ENCODE data around the gene GABBR2.

Gene GABBR2

DNA sequence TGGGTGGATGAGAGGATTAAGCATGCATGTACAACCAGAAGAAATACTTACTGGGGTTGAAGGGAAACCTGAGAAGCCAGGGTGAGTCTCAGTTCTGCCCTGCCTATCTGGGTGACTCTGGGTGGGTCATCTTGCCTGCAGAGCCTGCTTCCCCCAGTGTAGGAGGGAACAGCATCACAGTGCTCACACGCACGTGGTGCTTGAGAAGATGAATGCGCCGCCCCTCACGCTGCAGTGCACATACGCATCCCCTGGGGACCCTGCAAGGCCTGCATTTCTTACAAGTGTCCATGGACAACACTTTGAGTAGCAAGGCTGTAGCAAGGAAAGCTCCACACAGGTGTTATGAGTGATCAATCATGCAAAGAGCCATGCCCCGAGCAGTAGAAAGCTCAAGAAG is 18.7 kb upstream of the GABBR2 start:
- Histone ChIP-seq H3K27me3 (ENCODE audit: insufficient read depth, low read length) (no peaks in the 10 kb centered on the region), H2AFZ (ENCODE audit: insufficient read depth, low read length, poor library complexity) (no peak overlapping the region), H3K14ac (ENCODE audit: low read length) (no peak overlapping the region), H3K36me3 (ENCODE audit: control insufficient read depth in 1 of 2, insufficient read depth in 2 of 2, low read length in 2 of 2) (no peaks in the 10 kb centered on the region), H3K4me1 (ENCODE audit: control insufficient read depth in 1 of 2, insufficient read depth in 2 of 2, low read length in 2 of 2) (no peaks in the 10 kb centered on the region), H3K27ac (ENCODE audit: low read depth, low read length) (no peak overlapping the region), H3K4ac (ENCODE audit: low read depth, low read length) (no peak overlapping the region), H3K4me3 (ENCODE audit: low read depth, low read length) (no peak overlapping the region), H3K9ac (ENCODE audit: low read length) (peak overlapping the region; percentile 30), H2AK5ac (ENCODE audit: low read length) (no peak overlapping the region), H3K4me2 (ENCODE audit: low read length) (no peak overlapping the region), H3K18ac (ENCODE audit: low read length) (no peak overlapping the region), H2BK5ac (ENCODE audit: low read depth, low read length, poor library complexity) (no peak overlapping the region), H2BK120ac (ENCODE audit: insufficient read depth, low read length, poor library complexity) (no peak overlapping the region), H3K79me2 (ENCODE audit: control insufficient read depth, insufficient read depth, low read length, poor library complexity) (no peaks in the 10 kb centered on the region), H4K12ac (ENCODE audit: low read depth, low read length) (no peak overlapping the region), H3K9me3 (ENCODE audit: insufficient read depth, low read depth, low read length) (peaks cover 2% of the 10 kb centered on the region), H2BK12ac (ENCODE audit: low read length) (no peak overlapping the region), H4K91ac (ENCODE audit: low read depth, low read length) (no peak overlapping the region), H3K79me1 (ENCODE audit: low read length) (no peaks in the 10 kb centered on the region), H3K23ac (ENCODE audit: low read length) (no peak overlapping the region), H4K8ac (ENCODE audit: low read depth, low read length) (no peak overlapping the region)
- no peak for DNase-seq
- no CpG with 5 or more reads among the region's 7 CpGs for WGBS (ENCODE audit: extremely low coverage, insufficient coverage, insufficient read length)

DNA sequence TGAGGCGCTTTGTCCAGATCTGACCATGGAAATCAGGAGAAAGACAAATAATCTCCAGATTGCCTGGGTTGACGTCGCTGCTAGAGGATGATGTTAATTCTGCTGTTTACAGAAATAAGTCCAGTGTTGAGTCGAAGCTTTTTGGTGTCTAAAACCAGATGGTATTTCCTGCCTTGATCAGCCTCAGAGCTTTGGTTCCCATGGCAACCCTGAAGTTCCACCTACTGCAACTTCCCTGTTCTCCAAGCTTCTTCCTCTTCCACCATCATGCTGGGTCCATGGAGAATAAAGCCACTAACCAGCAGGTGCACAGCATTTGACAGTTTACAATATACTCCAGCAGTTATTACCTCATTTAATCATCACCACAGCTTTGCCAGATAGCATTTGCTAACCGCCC is 18.0 kb upstream of the GABBR2 start:
- Histone ChIP-seq H3K23ac (ENCODE audit: low read length) (no peak overlapping the region), H4K8ac (ENCODE audit: low read depth, low read length) (no peak overlapping the region), H3K36me3 (ENCODE audit: control insufficient read depth in 1 of 2, insufficient read depth in 2 of 2, low read length in 2 of 2) (no peaks in the 10 kb centered on the region), H3K4me3 (ENCODE audit: low read depth, low read length) (no peak overlapping the region), H3K27ac (ENCODE audit: low read depth, low read length) (no peak overlapping the region), H2BK12ac (ENCODE audit: low read length) (no peak overlapping the region), H4K12ac (ENCODE audit: low read depth, low read length) (no peak overlapping the region), H3K4ac (ENCODE audit: low read depth, low read length) (no peak overlapping the region), H3K4me2 (ENCODE audit: low read length) (no peak overlapping the region), H3K4me1 (ENCODE audit: control insufficient read depth in 1 of 2, insufficient read depth in 2 of 2, low read length in 2 of 2) (no peaks in the 10 kb centered on the region), H3K79me2 (ENCODE audit: control insufficient read depth, insufficient read depth, low read length, poor library complexity) (no peaks in the 10 kb centered on the region), H3K18ac (ENCODE audit: low read length) (no peak overlapping the region), H3K9ac (ENCODE audit: low read length) (no peak overlapping the region), H3K79me1 (ENCODE audit: low read length) (no peaks in the 10 kb centered on the region), H3K27me3 (ENCODE audit: insufficient read depth, low read length) (no peaks in the 10 kb centered on the region), H4K91ac (ENCODE audit: low read depth, low read length) (no peak overlapping the region), H2BK5ac (ENCODE audit: low read depth, low read length, poor library complexity) (no peak overlapping the region), H3K14ac (ENCODE audit: low read length) (no peak overlapping the region), H2BK120ac (ENCODE audit: insufficient read depth, low read length, poor library complexity) (no peak overlapping the region), H2AFZ (ENCODE audit: insufficient read depth, low read length, poor library complexity) (no peak overlapping the region), H2AK5ac (ENCODE audit: low read length) (no peak overlapping the region), H3K9me3 (ENCODE audit: insufficient read depth, low read depth, low read length) (peaks cover 2% of the 10 kb centered on the region)
- WGBS (ENCODE audit: extremely low coverage, insufficient coverage, insufficient read length): no CpG with 5 or more reads among the region's 5 CpGs
- DNase-seq: no peak

GRCh38 chr9:98724810-98725530 is 16.2 kb upstream of the GABBR2 start:
- WGBS (ENCODE audit: extremely low coverage, insufficient coverage, insufficient read length): no CpG with 5 or more reads among the region's 5 CpGs

GRCh38 chr9:98721643-98722042 is 12.9 kb upstream of the GABBR2 start:
- no peak overlapping the region for H4K8ac ChIP-seq (ENCODE audit: low read depth, low read length)
- H2AK5ac ChIP-seq (ENCODE audit: low read length): no peak overlapping the region
- H3K79me1 ChIP-seq (ENCODE audit: low read length): no peaks in the 10 kb centered on the region
- no peak overlapping the region for H3K4me2 ChIP-seq (ENCODE audit: low read length)
- DNase-seq: no peak
- H3K4ac ChIP-seq (ENCODE audit: low read depth, low read length): no peak overlapping the region
- no CpG with 5 or more reads among the region's 2 CpGs for WGBS (ENCODE audit: extremely low coverage, insufficient coverage, insufficient read length)
- H2BK120ac ChIP-seq (ENCODE audit: insufficient read depth, low read length, poor library complexity): no peak overlapping the region
- H3K4me1 ChIP-seq (ENCODE audit: control insufficient read depth in 1 of 2, insufficient read depth in 2 of 2, low read length in 2 of 2): no peaks in the 10 kb centered on the region
- peaks cover 2% of the 10 kb centered on the region for H3K9me3 ChIP-seq (ENCODE audit: insufficient read depth, low read depth, low read length)
- no peak overlapping the region for H3K4me3 ChIP-seq (ENCODE audit: low read depth, low read length)
- H3K27ac ChIP-seq (ENCODE audit: low read depth, low read length): no peak overlapping the region
- H2BK5ac ChIP-seq (ENCODE audit: low read depth, low read length, poor library complexity): no peak overlapping the region
- H3K23ac ChIP-seq (ENCODE audit: low read length): no peak overlapping the region
- no peak overlapping the region for H2BK12ac ChIP-seq (ENCODE audit: low read length)
- no peaks in the 10 kb centered on the region for H3K36me3 ChIP-seq (ENCODE audit: control insufficient read depth in 1 of 2, insufficient read depth in 2 of 2, low read length in 2 of 2)
- no peak overlapping the region for H3K14ac ChIP-seq (ENCODE audit: low read length)
- H3K79me2 ChIP-seq (ENCODE audit: control insufficient read depth, insufficient read depth, low read length, poor library complexity): no peaks in the 10 kb centered on the region
- no peaks in the 10 kb centered on the region for H3K27me3 ChIP-seq (ENCODE audit: insufficient read depth, low read length)
- H4K12ac ChIP-seq (ENCODE audit: low read depth, low read length): no peak overlapping the region
- no peak overlapping the region for H2AFZ ChIP-seq (ENCODE audit: insufficient read depth, low read length, poor library complexity)
- no peak overlapping the region for H4K91ac ChIP-seq (ENCODE audit: low read depth, low read length)
- H3K18ac ChIP-seq (ENCODE audit: low read length): no peak overlapping the region
- H3K9ac ChIP-seq (ENCODE audit: low read length): no peak overlapping the region

More at GRCh38 chr9:98724810-98725530, 16.2 kb upstream of the GABBR2 start:
- H3K14ac ChIP-seq (ENCODE audit: low read length): no peak overlapping the region
- H3K27me3 ChIP-seq (ENCODE audit: insufficient read depth, low read length): no peaks in the 10 kb centered on the region
- no peak overlapping the region for H3K4me3 ChIP-seq (ENCODE audit: low read depth, low read length)
- H3K4me2 ChIP-seq (ENCODE audit: low read length): no peak overlapping the region
- no peak overlapping the region for H4K91ac ChIP-seq (ENCODE audit: low read depth, low read length)
- H4K8ac ChIP-seq (ENCODE audit: low read depth, low read length): no peak overlapping the region
- no peak overlapping the region for H3K23ac ChIP-seq (ENCODE audit: low read length)
- H2BK5ac ChIP-seq (ENCODE audit: low read depth, low read length, poor library complexity): no peak overlapping the region
- no peaks in the 10 kb centered on the region for H3K79me1 ChIP-seq (ENCODE audit: low read length)
- no peak overlapping the region for H2AK5ac ChIP-seq (ENCODE audit: low read length)
- no peak overlapping the region for H3K4ac ChIP-seq (ENCODE audit: low read depth, low read length)
- no peak overlapping the region for H3K27ac ChIP-seq (ENCODE audit: low read depth, low read length)
- H3K4me1 ChIP-seq (ENCODE audit: control insufficient read depth in 1 of 2, insufficient read depth in 2 of 2, low read length in 2 of 2): no peaks in the 10 kb centered on the region
- H3K9me3 ChIP-seq (ENCODE audit: insufficient read depth, low read depth, low read length): peaks cover 2% of the 10 kb centered on the region
- H4K12ac ChIP-seq (ENCODE audit: low read depth, low read length): no peak overlapping the region
- no peaks in the 10 kb centered on the region for H3K79me2 ChIP-seq (ENCODE audit: control insufficient read depth, insufficient read depth, low read length, poor library complexity)
- H3K9ac ChIP-seq (ENCODE audit: low read length): no peak overlapping the region
- no peaks in the 10 kb centered on the region for H3K36me3 ChIP-seq (ENCODE audit: control insufficient read depth in 1 of 2, insufficient read depth in 2 of 2, low read length in 2 of 2)
- no peak for DNase-seq
- no peak overlapping the region for H2BK12ac ChIP-seq (ENCODE audit: low read length)
- no peak overlapping the region for H2AFZ ChIP-seq (ENCODE audit: insufficient read depth, low read length, poor library complexity)
- no peak overlapping the region for H3K18ac ChIP-seq (ENCODE audit: low read length)
- H2BK120ac ChIP-seq (ENCODE audit: insufficient read depth, low read length, poor library complexity): no peak overlapping the region

Measured in trophoblast cell (in vitro differentiated cells and primary cell).